Ovary (tissue), 3 donors: ENCODE data around the gene THSD7A.

ENCODE experiments used
- POLR2A ChIP-seq: fragments of 450-650 bp; IDR thresholded peaks from one replicate; pipeline ENCODE4 v1.6.1; 2017; ENCODE audit warnings: antibody characterized with exemption, mild to moderate bottlenecking, moderate library complexity
- TF ChIP-seq, protein P1 (sequence below), 3 donors: fragments of 450-650 bp in 2 of 3; fragments of 200-600 bp in 1 of 3; IDR thresholded peaks; one replicate each; pipeline versions ENCODE4 v1.5.1 to v1.8.0; 2016 to 2022; ENCODE audit warnings: antibody characterized with exemption in 3 of 3, mild to moderate bottlenecking in 1 of 3
- donor health status: DM: no; HTN: no; CAD: no.

DNA sequence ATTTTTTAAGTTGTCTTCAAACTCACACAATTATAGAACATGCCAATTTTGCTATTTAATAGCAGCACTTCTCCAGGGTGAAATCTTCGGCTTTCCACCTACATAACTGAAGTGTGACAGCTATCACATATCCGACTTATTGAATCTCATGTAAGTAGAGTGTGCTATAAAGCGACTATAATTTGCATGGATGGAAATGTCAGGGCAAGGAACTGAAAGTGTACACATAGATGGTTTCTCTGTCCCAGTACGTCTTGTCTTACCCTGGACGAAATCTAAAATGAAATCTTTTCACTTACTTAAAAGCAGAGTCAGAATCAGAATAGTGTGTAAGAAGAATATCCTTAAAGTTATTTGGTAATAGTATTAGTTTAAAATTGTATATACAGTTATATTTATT, 132.3 kb downstream of the THSD7A start:
- TF ChIP-seq, protein P1, sequence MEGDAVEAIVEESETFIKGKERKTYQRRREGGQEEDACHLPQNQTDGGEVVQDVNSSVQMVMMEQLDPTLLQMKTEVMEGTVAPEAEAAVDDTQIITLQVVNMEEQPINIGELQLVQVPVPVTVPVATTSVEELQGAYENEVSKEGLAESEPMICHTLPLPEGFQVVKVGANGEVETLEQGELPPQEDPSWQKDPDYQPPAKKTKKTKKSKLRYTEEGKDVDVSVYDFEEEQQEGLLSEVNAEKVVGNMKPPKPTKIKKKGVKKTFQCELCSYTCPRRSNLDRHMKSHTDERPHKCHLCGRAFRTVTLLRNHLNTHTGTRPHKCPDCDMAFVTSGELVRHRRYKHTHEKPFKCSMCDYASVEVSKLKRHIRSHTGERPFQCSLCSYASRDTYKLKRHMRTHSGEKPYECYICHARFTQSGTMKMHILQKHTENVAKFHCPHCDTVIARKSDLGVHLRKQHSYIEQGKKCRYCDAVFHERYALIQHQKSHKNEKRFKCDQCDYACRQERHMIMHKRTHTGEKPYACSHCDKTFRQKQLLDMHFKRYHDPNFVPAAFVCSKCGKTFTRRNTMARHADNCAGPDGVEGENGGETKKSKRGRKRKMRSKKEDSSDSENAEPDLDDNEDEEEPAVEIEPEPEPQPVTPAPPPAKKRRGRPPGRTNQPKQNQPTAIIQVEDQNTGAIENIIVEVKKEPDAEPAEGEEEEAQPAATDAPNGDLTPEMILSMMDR (IDR thresholded peaks at IDR 0.05), result no peak
- no peak for TF ChIP-seq POLR2A
